ENCODE data around the gene PTCHD1. TPM values are rescaled to one million over a fixed set of nuclear protein-coding genes. Genes with fewer than 3 reads are reported as not detected.

PTCHD1 gene
- polyA plus RNA-seq, 1 of the 3 experiments (the other 2 are of a cell fraction) = not detected

DNA sequence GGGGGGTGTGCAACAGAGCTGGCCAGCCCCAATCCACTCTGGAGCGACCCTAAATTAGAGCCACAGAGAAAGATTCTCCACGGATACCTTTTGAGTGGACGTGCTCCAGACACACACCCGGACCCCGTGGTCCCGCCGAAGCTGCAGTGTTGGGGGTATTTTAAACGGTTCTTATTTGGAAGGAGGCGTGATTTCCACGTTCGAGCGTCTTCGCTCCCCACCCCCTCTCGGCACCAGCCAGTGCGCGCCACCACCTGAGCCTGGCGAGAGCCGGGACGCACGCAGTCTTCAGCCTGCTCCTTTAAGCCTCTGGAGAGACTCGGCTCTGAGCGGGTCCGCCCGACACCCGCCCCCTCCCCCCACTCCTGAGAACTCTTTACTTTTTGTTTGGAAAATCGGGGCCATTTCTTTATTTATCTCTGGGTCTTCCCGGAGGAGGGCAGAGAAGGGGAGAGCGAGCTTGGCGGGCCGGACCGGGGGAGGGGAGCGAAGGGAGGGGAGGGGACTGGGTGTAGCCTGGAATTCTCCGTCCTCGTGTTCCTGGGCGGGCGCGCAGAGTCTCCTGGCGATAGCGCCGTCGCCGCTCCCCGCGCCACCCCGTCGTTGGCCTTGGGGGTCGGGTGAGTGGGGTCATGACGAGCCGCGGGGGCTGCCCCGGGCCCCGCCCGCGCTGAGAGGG, 668 bp upstream of the PTCHD1 start:
- POLR2A ChIA-PET = no interaction called here
- Histone ChIP-seq H3K27me3 (ENCODE audit: insufficient read depth) (peaks cover 51% of the 10 kb centered on the region), H3K79me2 (ENCODE audit: insufficient read depth) (no peaks in the 10 kb centered on the region), H3K9ac (no peak overlapping the region), H3K4me2 (peak overlapping the region; percentile 50; the same call in 1 of the 2 replicates), H3K36me3 (replicated peaks in 1 of 2; ENCODE audit: control insufficient read depth in 1 of 2, insufficient read depth in 2 of 2, low read length in 1 of 2) (no peaks in the 10 kb centered on the region), H3K4me1 (ENCODE audit: control insufficient read depth in 1 of 2, insufficient read depth in 2 of 2, low read depth in 1 of 2, low read length in 1 of 2) (peaks cover 0 to 4% of the 10 kb centered on the region in 2 experiments; a peak in 1 of 4 replicates), H3K4me3 (ENCODE audit: low read depth in 2 of 2, low read length in 1 of 2) (no peak overlapping the region), H3K9me3 (no peaks in the 10 kb centered on the region), H2AFZ (ENCODE audit: low read depth) (no peak overlapping the region), H3K9me2 (no peaks in the 10 kb centered on the region), H3K27ac (ENCODE audit: low read depth in 2 of 2, low read length in 1 of 2) (no peak overlapping the region), H3F3A (replicated peaks; ENCODE audit: insufficient read depth) (no peaks in the 10 kb centered on the region), H4K20me1 (ENCODE audit: insufficient read depth) (no peaks in the 10 kb centered on the region)
- CTCF ChIA-PET = interaction anchor here (0.8 kb wide), 1 partner anchor 16 kb away, joined by 5 read pairs; no protein-coding TSS in a partner anchor
- 9% methylated on average over 19 of the region's 54 CpGs for WGBS (ENCODE audit: low lambda C conversion rate)
- TF ChIP-seq, protein P1, sequence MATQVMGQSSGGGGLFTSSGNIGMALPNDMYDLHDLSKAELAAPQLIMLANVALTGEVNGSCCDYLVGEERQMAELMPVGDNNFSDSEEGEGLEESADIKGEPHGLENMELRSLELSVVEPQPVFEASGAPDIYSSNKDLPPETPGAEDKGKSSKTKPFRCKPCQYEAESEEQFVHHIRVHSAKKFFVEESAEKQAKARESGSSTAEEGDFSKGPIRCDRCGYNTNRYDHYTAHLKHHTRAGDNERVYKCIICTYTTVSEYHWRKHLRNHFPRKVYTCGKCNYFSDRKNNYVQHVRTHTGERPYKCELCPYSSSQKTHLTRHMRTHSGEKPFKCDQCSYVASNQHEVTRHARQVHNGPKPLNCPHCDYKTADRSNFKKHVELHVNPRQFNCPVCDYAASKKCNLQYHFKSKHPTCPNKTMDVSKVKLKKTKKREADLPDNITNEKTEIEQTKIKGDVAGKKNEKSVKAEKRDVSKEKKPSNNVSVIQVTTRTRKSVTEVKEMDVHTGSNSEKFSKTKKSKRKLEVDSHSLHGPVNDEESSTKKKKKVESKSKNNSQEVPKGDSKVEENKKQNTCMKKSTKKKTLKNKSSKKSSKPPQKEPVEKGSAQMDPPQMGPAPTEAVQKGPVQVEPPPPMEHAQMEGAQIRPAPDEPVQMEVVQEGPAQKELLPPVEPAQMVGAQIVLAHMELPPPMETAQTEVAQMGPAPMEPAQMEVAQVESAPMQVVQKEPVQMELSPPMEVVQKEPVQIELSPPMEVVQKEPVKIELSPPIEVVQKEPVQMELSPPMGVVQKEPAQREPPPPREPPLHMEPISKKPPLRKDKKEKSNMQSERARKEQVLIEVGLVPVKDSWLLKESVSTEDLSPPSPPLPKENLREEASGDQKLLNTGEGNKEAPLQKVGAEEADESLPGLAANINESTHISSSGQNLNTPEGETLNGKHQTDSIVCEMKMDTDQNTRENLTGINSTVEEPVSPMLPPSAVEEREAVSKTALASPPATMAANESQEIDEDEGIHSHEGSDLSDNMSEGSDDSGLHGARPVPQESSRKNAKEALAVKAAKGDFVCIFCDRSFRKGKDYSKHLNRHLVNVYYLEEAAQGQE (IDR thresholded peaks at IDR 0.05; ENCODE audit: low read depth, low read length) = no peak
- TF ChIP-seq, protein P2, sequence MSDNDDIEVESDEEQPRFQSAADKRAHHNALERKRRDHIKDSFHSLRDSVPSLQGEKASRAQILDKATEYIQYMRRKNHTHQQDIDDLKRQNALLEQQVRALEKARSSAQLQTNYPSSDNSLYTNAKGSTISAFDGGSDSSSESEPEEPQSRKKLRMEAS (IDR thresholded peaks at IDR 0.05; ENCODE audit: low read depth) = no peak
- no peak for TF ChIP-seq RFX5 (IDR thresholded peaks at IDR 0.05; ENCODE audit: low read length)
- no peak for TF ChIP-seq EZH2phosphoT487 (IDR thresholded peaks at IDR 0.05; ENCODE audit: borderline replicate concordance, low read depth)
- no peak for TF ChIP-seq NRF1 (IDR thresholded peaks at IDR 0.05; ENCODE audit: low read depth, low read length)
- no peak for TF ChIP-seq SIN3A (IDR thresholded peaks at IDR 0.05; ENCODE audit: borderline replicate concordance, low read depth, low read length)
- TF ChIP-seq CHD2 (IDR thresholded peaks at IDR 0.05; ENCODE audit: low read length, partially characterized antibody) = no peak
- TF ChIP-seq, protein P3, sequence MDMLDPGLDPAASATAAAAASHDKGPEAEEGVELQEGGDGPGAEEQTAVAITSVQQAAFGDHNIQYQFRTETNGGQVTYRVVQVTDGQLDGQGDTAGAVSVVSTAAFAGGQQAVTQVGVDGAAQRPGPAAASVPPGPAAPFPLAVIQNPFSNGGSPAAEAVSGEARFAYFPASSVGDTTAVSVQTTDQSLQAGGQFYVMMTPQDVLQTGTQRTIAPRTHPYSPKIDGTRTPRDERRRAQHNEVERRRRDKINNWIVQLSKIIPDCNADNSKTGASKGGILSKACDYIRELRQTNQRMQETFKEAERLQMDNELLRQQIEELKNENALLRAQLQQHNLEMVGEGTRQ (IDR thresholded peaks at IDR 0.05; ENCODE audit: borderline replicate concordance, low read depth, low read length) = no peak
- no peak for TF ChIP-seq ELF1 (IDR thresholded peaks at IDR 0.05)
- no peak for TF ChIP-seq GATA2 (CRISPR knock-in tag; IDR thresholded peaks at IDR 0.05)
- TF ChIP-seq MEF2A (IDR thresholded peaks at IDR 0.05; ENCODE audit: borderline replicate concordance, low read depth) = no peak
- TF ChIP-seq POLR2AphosphoS5 (IDR thresholded peaks at IDR 0.05; ENCODE audit: low read depth, low read length) = no peak
- TF ChIP-seq RCOR1 (IDR thresholded peaks at IDR 0.05; ENCODE audit: low read length) = no peak
- TF ChIP-seq JUND (IDR thresholded peaks at IDR 0.05) = no peak
- peak; percentile 40 for DNase-seq

Measured in SK-N-SH (cell line).